Bronchial epithelial cell (primary cell): ENCODE data around the gene MR1. TPM values are rescaled to one million over a fixed set of nuclear protein-coding genes. Genes with fewer than 3 reads are reported as not detected.
"Not testable (repeated sequence)": the region's sequence is repeated elsewhere in the genome, so short reads cannot be mapped to it uniquely, and the experiment has no call there.

Experiments used
- DNase-seq: peaks from one replicate; pipeline ENCODE4 v3.0.0-alpha.2; 2010; ENCODE audit warnings: low read depth
- FAIRE-seq: peaks from 2 replicates; lab custom pipeline; 2011; peaks lifted over from hg19 to GRCh38; lab: Jason Lieb, UNC
- H3K27me3 ChIP-seq: 2 replicates; pipeline ENCODE4 v1.5.1; 2011; ENCODE audit warnings: low read length; ENCODE audit not compliant: control insufficient read depth, insufficient read depth
- H3K36me3 ChIP-seq: 2 replicates; pipeline ENCODE4 v1.5.1; 2011; ENCODE audit warnings: low read length; ENCODE audit not compliant: control insufficient read depth, insufficient read depth
- H3K4me3 ChIP-seq: 2 replicates; pipeline ENCODE4 v1.5.1; 2011; ENCODE audit warnings: mild to moderate bottlenecking, low read depth, low read length, control low read depth
- total RNA-seq: library from RNA; depleted of rRNA; stranded (reverse); fragments of >200 nt; gene quantifications from 2 replicates; pipeline ENCODE4 v1.2.1, GENCODE V29; 2014
- TF ChIP-seq, protein P1 (sequence below): IDR thresholded peaks from 2 replicates; pipeline ENCODE4 v1.5.1; 2011; ENCODE audit warnings: mild to moderate bottlenecking, moderate library complexity, low read length, control low read depth, inconsistent platforms; ENCODE audit not compliant: insufficient read depth, severe bottlenecking

MR1 gene
- total RNA-seq, 1 donor from 2014 or later, result 14.7 TPM

GRCh38 chr1:181043025-181043888 is 9.5 kb downstream of the MR1 start:
- no peaks in the 10 kb centered on the region for H3K27me3 ChIP-seq
- no peak overlapping the region for H3K4me3 ChIP-seq
- TF ChIP-seq, protein P1, sequence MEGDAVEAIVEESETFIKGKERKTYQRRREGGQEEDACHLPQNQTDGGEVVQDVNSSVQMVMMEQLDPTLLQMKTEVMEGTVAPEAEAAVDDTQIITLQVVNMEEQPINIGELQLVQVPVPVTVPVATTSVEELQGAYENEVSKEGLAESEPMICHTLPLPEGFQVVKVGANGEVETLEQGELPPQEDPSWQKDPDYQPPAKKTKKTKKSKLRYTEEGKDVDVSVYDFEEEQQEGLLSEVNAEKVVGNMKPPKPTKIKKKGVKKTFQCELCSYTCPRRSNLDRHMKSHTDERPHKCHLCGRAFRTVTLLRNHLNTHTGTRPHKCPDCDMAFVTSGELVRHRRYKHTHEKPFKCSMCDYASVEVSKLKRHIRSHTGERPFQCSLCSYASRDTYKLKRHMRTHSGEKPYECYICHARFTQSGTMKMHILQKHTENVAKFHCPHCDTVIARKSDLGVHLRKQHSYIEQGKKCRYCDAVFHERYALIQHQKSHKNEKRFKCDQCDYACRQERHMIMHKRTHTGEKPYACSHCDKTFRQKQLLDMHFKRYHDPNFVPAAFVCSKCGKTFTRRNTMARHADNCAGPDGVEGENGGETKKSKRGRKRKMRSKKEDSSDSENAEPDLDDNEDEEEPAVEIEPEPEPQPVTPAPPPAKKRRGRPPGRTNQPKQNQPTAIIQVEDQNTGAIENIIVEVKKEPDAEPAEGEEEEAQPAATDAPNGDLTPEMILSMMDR, result no peak
- DNase-seq (peak; percentile 65), FAIRE-seq (no peak)
- peaks cover 2% of the 10 kb centered on the region for H3K36me3 ChIP-seq

DNA sequence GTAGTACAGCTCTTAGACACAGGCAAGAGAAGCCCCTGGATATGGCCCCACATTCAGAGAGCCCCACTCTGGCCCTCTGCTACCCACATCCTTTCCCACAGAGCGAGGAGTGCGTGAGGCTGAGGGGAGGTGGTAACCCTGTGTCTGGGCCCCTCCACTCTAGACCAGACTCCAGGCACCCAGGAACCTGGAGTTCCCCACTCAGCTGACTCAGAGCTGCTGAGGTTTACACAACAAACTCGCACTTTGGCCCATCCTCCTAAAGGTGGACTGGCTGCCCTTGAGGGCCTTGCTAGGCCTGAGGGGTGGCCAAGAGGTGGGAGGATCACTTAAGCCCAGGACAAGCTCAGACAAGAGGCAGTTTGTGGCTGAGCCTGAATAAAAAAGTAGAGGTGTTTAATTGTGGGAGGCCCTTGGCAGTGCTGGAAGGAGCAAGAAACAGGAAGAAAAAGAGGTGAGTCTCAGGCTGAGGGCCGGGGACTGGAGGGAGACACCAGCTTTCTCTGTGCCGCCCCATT is 10.7 kb downstream of the MR1 start:
- DNase-seq, result peak; percentile 99
- H3K4me3 ChIP-seq, result no peak overlapping the region
- no peak for FAIRE-seq

DNA sequence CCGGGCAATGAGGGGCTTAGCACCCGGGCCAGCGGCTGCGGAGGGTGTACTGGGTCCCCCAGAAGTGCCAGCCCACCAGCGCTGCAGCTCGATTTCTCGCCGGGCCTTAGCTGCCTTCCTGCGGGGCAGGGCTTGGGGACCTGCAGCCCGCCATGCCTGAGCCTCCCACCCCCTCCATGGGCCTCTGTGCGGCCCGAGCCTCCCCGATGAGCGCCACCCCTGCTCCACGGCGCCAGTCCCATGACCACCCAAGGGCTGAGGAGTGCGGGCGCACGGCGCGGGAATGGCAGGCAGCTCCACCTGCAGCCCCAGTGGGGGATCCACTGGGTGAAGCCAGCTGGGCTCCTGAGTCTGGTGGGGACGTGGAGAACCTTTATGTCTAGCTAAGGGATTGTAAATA is 12.2 kb downstream of the MR1 start:
- H3K4me3 ChIP-seq, DNase-seq, H3K36me3 ChIP-seq, FAIRE-seq, H3K27me3 ChIP-seq: not testable (repeated sequence)

More for the DNA sequence above, 10.7 kb downstream of the MR1 start:
- Histone ChIP-seq H3K27me3 (no peaks in the 10 kb centered on the region), H3K36me3 (peaks cover 5% of the 10 kb centered on the region)
- TF ChIP-seq, protein P1, result no peak

DNA sequence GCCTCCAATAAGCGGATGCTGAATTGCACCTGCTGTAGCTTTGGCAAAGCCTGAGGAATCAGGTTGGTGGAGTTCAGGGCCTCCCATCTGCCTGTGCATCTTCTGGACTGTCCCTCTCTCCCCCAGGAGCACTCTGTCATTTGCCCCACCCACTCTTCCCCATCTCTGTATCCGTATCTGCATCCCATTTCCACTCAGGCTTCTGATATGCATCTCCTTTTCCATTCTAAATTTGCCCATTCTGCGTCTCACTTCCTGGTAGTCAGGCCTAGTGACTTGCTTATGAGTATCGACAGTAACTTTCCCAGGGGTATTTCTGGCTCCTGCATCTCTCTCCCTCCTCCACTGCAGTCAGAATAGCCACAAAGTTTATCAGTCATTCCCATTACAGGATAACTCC is 15.6 kb downstream of the MR1 start:
- H3K4me3 ChIP-seq, result no peak overlapping the region
- peaks cover 5% of the 10 kb centered on the region for H3K36me3 ChIP-seq
- no peak for FAIRE-seq
- no peak for DNase-seq
- TF ChIP-seq, protein P1, result no peak
- no peaks in the 10 kb centered on the region for H3K27me3 ChIP-seq

DNA sequence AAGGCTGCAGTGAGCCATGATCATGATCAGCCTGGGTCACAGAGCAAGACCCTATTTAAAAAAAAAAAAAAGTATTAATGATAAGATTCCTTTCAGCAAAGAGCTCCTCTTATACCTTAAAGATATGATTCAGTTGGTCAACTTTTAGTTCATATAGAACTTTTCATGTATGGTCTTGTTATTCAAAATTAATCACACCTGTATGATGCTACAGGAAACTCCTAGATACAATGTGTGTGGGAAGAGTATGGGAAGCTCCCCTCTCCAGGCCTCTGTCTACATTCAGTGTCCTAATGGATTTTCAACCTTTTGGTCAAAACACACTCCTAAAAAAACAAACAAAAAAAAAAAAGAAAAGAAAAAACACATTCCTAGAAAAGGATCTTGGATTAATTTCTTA is 17.1 kb downstream of the MR1 start:
- TF ChIP-seq, protein P1, result no peak
- Histone ChIP-seq H3K36me3 (peaks cover 5% of the 10 kb centered on the region), H3K27me3 (no peaks in the 10 kb centered on the region), H3K4me3 (no peak overlapping the region)
- FAIRE-seq, result no peak
- peak; percentile 88 for DNase-seq

DNA sequence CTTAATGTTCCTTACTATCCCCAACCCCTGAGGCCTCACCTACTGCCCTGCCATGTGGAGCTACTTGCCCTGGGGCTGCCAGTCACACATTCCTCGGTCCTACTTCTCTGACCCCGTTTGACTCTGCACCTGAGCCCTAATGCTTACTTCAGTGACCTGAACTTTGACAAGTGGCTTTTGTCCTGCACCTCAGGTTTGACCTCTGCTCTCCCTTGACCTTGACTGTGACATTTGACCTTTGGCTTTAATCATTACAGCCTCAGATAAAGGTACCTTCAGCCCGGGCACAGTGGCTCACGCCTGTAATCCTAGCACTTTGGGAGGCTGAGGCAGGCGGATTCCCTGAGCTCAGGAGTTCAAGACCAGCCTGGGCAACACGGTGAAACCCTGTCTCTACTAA is 22.8 kb downstream of the MR1 start:
- TF ChIP-seq, protein P1, result no peak
- H3K4me3 ChIP-seq, result no peak overlapping the region
- no peaks in the 10 kb centered on the region for H3K27me3 ChIP-seq
- DNase-seq, result no peak
- H3K36me3 ChIP-seq, result no peaks in the 10 kb centered on the region
- no peak for FAIRE-seq
